Muscle of leg (tissue), 16 donors: Measurements from ENCODE around the gene DCP2. TPM values are rescaled to one million over a fixed set of nuclear protein-coding genes. Genes with fewer than 3 reads are reported as not detected.
A peak's percentile ranks its signal among the peaks of the same experiment; 100 is the strongest.

Experiments
- DNase-seq: peaks from one replicate; pipeline ENCODE4 v3.0.0; 2013
- H3K27ac ChIP-seq: one replicate; pipeline ENCODE4 v1.5.1; 2013; ENCODE audit warnings: mild to moderate bottlenecking, low read length, control low read depth
- H3K27me3 ChIP-seq: one replicate; pipeline ENCODE4 v1.6.1; 2013; ENCODE audit warnings: low read length; ENCODE audit not compliant: control insufficient read depth, insufficient read depth
- H3K36me3 ChIP-seq: one replicate; pipeline ENCODE4 v1.6.1; 2013; ENCODE audit warnings: low read length; ENCODE audit not compliant: control insufficient read depth, insufficient read depth
- H3K4me1 ChIP-seq: one replicate; pipeline ENCODE4 v1.6.1; 2013; ENCODE audit warnings: low read length; ENCODE audit not compliant: control insufficient read depth, insufficient read depth
- H3K4me3 ChIP-seq: one replicate; pipeline ENCODE4 v1.5.1; 2013; ENCODE audit warnings: low read length, control low read depth
- H3K9me3 ChIP-seq: replicated peaks from 2 replicates; pipeline ENCODE4 v1.6.1; 2013; ENCODE audit warnings: low read depth, low read length; ENCODE audit not compliant: control insufficient read depth
- WGBS: methylation state at CpG from one replicate; pipeline ENCODE4 v1.1.5; 2013; ENCODE audit warnings: missing lambda C conversion rate; ENCODE audit not compliant: insufficient coverage; 5-methylcytosine and 5-hydroxymethylcytosine counted together
- long read RNA-seq, 11 donors: transcript quantifications; one replicate each; lab custom pipeline, GENCODE V29; 2026
- polyA plus RNA-seq, 8 donors: library from polyadenylated mRNA; unstranded; fragments of 120-200 nt; gene quantifications; one replicate each; pipeline versions ENCODE4 v1.2.1 to v1.2.3, GENCODE V29; 2013; ENCODE audit warnings: inconsistent platforms in 1 of 8, low replicate concordance in 1 of 8; ENCODE audit not compliant: insufficient read length in 8 of 8, insufficient read depth in 1 of 8
- total RNA-seq: library from RNA; stranded (reverse); fragments of 120-200 nt; gene quantifications from one replicate; pipeline ENCODE4 v1.2.4, GENCODE V29; 2013

DCP2 gene
- 43.0 TPM for total RNA-seq
- polyA plus RNA-seq, result 10 to 100 TPM; 13.8 to 23.7 (median 20.5) TPM
- long read RNA-seq, donor 1, full-length matches to known transcripts, result 3 of 3 reads
- long read RNA-seq, donor 1, partial matches to known transcripts, result 0 of 3 reads
- long read RNA-seq, donor 1, other reads (novel, unspliced or antisense), result 0 of 3 reads
- long read RNA-seq, donor 2, result 0 reads
- long read RNA-seq, donor 3, full-length matches to known transcripts, result 6 of 6 reads
- long read RNA-seq, donor 3, partial matches to known transcripts, result 0 of 6 reads
- long read RNA-seq, donor 3, other reads (novel, unspliced or antisense), result 0 of 6 reads
- long read RNA-seq, donor 4, partial matches to known transcripts, result 0 of 1 reads
- long read RNA-seq, donor 4, other reads (novel, unspliced or antisense), result 0 of 1 reads
- long read RNA-seq, donor 5, full-length matches to known transcripts, result 9 of 15 reads
- long read RNA-seq, donor 5, partial matches to known transcripts, result 6 of 15 reads
- long read RNA-seq, donor 5, other reads (novel, unspliced or antisense), result 0 of 15 reads
- long read RNA-seq, donor 6, full-length matches to known transcripts, result 1 of 1 reads
- long read RNA-seq, donor 6, partial matches to known transcripts, result 0 of 1 reads
- long read RNA-seq, donor 6, other reads (novel, unspliced or antisense), result 0 of 1 reads
- long read RNA-seq, donor 7, full-length matches to known transcripts, result 3 of 3 reads
- long read RNA-seq, donor 7, partial matches to known transcripts, result 0 of 3 reads
- long read RNA-seq, donor 7, other reads (novel, unspliced or antisense), result 0 of 3 reads
- long read RNA-seq, donor 8, full-length matches to known transcripts, result 5 of 5 reads
- long read RNA-seq, donor 8, partial matches to known transcripts, result 0 of 5 reads
- long read RNA-seq, donor 8, other reads (novel, unspliced or antisense), result 0 of 5 reads
- long read RNA-seq, donor 9, full-length matches to known transcripts, result 3 of 3 reads
- long read RNA-seq, donor 9, partial matches to known transcripts, result 0 of 3 reads
- long read RNA-seq, donor 9, other reads (novel, unspliced or antisense), result 0 of 3 reads
- long read RNA-seq, donor 10, full-length matches to known transcripts, result 10 of 15 reads
- long read RNA-seq, donor 10, partial matches to known transcripts, result 5 of 15 reads
- long read RNA-seq, donor 10, other reads (novel, unspliced or antisense), result 0 of 15 reads
- long read RNA-seq, donor 11, full-length matches to known transcripts, result 3 of 3 reads
- long read RNA-seq, donor 11, partial matches to known transcripts, result 0 of 3 reads
- long read RNA-seq, donor 11, other reads (novel, unspliced or antisense), result 0 of 3 reads

DNA sequence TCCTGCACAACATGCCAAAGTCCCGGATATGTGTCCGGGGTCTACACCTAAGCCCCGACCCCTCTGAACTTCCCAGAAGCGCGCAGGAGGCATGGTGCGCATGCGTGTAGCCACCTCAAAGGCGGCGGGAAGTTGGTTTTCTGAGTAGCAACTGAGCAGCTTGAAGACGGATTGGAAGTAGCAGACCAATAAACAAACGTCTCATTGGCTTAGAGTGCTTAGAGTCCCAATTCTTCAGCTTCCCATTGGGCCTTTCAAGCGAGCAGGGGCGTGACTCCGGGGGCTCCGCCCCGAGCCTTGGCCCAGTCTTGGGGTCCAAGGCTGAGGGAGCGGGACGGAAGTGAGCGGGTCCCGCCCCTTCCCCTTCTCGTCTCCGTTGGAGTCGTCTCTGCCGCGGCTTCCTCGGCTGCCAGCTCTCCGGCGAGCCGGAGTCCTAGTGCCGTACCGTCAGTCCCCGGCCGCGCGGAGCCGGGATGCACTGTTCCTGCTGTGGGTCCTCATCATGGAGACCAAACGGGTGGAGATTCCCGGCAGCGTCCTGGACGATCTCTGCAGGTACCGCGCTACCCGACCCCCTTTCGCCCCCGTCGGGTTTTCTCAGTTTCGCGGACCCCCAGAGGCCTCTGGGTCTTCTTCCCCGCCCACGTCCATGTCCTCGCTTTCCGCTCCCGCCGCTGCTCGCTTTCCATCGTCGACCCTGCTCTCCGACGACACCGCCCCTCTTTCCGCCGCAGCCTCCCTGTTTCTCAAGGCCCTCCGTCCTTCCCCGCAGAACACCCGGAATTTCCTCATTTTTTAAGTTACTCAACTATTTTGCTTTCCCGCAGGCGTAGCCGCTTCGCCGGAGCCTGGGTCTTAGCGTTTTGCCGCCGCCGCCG is at the start of gene DCP2:
TSS of gene DCP2 (plus strand) at position 367 of the 878 bp plus-strand sequence. CDS start at position 503, 136 bp downstream.
- WGBS, result under 1% methylated on average over 72 of the region's 75 CpGs
- DNase-seq, result peak; percentile 100
- peaks cover 9% of the 10 kb centered on the region for H3K4me1 ChIP-seq
- H3K4me3 ChIP-seq, result peak within 1 kb of the TSS; percentile 95
- H3K9me3 ChIP-seq, result no peaks in the 10 kb centered on the region
- peak within 1 kb of the TSS; percentile 98 for H3K27ac ChIP-seq
- peaks cover 2% of the 10 kb centered on the region for H3K36me3 ChIP-seq
- H3K27me3 ChIP-seq, result no peaks in the 10 kb centered on the region

DNA sequence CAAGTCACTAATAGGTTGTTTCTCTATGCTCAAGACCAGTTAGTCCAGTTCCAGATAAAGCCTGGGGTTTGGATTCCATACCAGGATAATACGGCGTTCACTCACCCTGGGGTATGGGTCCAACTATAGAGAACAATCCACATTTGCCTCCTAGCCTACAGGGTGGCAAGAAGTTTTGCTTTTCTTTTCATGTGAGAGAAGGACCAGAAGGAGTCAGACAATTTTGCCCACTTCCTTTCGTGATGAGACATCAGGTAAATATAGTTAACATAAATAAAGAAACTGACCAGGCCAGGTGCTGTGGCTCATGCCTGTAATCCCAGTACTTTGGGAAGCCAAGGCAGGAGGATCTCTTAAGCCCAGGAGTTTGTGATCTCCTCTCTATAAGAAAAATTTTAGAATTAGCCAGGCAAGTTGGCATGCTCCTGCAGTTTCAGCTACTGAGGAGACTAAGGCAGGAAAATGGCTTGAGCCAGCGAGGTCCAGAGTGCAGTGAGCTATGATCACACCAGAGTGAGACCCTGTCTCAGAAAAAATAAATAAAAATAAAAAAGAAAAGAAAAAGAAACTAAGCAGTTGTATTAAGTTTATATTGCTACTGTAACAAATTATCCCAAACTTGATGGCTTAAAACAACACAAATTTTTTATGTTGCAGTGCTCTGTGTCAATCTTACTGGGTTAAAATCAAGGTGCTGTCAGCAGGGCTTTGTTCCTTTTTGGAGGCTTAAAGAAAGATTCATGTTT is 47.1 kb upstream of the DCP2 start:
- no peak for DNase-seq
- Histone ChIP-seq H3K27me3 (no peaks in the 10 kb centered on the region), H3K4me1 (no peaks in the 10 kb centered on the region), H3K36me3 (no peaks in the 10 kb centered on the region), H3K9me3 (no peaks in the 10 kb centered on the region), H3K27ac (no peak overlapping the region), H3K4me3 (no peak overlapping the region)
- no CpG with 5 or more reads among the region's 4 CpGs for WGBS

DNA sequence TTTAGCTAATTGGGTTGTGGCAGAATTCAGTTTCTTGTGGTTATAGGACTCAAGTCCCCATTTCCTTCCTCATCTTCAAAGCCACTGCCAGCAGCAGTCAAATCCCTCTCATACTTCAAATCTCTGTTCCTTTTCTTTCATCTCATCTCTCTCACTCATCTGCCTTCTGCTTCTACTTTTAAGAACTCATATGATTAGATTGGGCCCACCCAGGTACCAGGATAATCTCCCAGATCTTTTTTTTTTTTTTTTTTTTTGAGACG is 46.6 kb upstream of the DCP2 start:
- Histone ChIP-seq H3K4me3 (no peak overlapping the region), H3K9me3 (no peaks in the 10 kb centered on the region), H3K27ac (no peak overlapping the region), H3K4me1 (no peaks in the 10 kb centered on the region), H3K36me3 (no peaks in the 10 kb centered on the region), H3K27me3 (no peaks in the 10 kb centered on the region)
- no CpG with 5 or more reads among the region's 1 CpG for WGBS
- DNase-seq, result peak; percentile 39

DNA sequence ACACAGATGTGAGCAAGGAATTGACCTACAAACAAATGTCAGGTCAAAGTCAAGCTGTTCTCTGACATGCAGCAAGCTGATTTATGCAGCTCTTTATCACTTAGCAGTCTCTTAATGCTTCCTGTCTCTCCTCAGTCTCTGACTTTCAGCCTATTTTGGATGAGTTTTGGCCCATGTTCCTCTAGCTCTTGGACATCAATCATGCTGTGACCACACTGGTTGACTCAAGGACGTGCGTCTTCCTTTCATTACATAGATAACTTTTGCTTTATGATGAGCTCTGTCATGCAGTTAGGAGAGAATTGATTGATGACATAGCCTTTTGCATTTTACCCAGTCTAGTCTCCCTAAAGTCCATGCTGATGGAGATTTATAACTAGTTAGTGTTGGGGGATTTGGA is 45.1 kb upstream of the DCP2 start:
- no CpG with 5 or more reads among the region's 2 CpGs for WGBS
- H3K27me3 ChIP-seq, result no peaks in the 10 kb centered on the region
- H3K36me3 ChIP-seq, result no peaks in the 10 kb centered on the region
- H3K27ac ChIP-seq, result no peak overlapping the region
- no peaks in the 10 kb centered on the region for H3K4me1 ChIP-seq
- H3K4me3 ChIP-seq, result no peak overlapping the region
- DNase-seq, result no peak
- H3K9me3 ChIP-seq, result no peaks in the 10 kb centered on the region

DNA sequence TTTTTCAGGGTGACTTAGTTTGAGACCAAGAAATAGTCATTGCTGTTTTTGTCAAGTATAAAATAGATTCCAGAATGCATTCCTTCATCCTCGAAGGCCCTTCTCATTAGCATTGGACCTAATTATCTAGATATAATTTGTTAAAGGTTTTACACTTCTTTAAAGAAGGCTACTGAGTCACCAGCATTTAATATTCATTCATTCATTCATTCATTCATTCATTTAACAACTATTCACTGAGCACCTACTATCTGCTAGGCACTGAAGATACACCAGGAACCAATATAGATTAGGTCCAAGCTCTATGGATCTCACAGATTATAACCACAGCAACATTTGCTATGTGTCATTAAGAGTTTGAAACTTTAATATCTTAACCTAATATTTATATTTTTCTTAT is 43.5 kb upstream of the DCP2 start:
- Histone ChIP-seq H3K27ac (no peak overlapping the region), H3K27me3 (no peaks in the 10 kb centered on the region), H3K9me3 (no peaks in the 10 kb centered on the region), H3K4me3 (no peak overlapping the region), H3K4me1 (no peaks in the 10 kb centered on the region), H3K36me3 (no peaks in the 10 kb centered on the region)
- no CpG with 5 or more reads among the region's 1 CpG for WGBS
- DNase-seq, result no peak

DNA sequence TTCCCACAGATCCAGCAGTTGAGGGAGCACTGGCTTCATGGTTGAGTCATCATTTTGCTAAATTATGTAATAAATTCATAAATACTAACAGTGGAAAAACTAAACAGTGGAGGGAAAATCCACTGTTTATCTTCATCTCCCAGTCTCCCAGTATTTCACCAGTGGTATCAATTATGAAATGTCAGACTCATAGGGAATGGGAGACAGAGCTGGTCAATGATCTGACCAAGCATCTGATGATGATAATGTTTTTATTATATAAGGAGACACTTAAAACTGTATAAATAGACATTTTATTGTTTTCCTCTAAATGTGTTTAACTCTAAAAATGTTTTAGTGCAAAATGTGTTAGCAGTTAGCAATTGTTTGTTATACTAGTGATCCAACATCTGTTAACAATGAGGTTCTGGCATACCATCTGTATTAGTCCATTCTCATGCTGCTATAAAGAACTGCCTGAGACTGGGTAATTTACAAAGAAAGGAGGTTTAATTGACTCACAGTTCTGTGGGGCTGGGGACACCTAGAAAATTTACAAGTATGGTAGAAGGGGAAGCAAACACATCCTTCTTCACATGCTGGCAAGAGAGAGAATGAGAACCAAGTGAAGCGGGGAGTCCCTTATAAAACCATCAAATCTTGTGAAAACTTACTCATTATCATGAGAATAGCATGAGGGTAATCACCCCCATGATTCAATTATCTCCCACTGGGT is 42.8 kb upstream of the DCP2 start:
- H3K4me1 ChIP-seq, result no peaks in the 10 kb centered on the region
- no peaks in the 10 kb centered on the region for H3K27me3 ChIP-seq
- no peaks in the 10 kb centered on the region for H3K9me3 ChIP-seq
- H3K27ac ChIP-seq, result peak overlapping the region; percentile 62
- no CpG with 5 or more reads among the region's 1 CpG for WGBS
- H3K36me3 ChIP-seq, result no peaks in the 10 kb centered on the region
- no peak overlapping the region for H3K4me3 ChIP-seq
- peak; percentile 86 for DNase-seq

DNA sequence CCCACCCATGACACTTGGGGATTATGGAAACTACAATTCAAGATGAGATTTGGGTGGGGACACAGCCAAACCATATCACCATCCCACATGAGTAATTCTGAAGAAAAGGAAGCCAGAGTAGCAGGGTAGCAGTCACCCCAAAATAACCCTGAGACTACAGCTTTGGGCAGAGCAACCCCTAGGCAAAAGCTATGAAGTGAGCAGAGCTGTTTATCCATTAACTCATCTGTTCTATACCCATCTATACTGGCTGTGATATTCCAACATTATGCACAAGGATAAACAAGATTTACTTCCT is 42.3 kb upstream of the DCP2 start:
- no peak for DNase-seq
- no peaks in the 10 kb centered on the region for H3K36me3 ChIP-seq
- no peaks in the 10 kb centered on the region for H3K27me3 ChIP-seq
- H3K4me1 ChIP-seq, result no peaks in the 10 kb centered on the region
- peak overlapping the region; percentile 51 for H3K27ac ChIP-seq
- H3K4me3 ChIP-seq, result no peak overlapping the region
- H3K9me3 ChIP-seq, result no peaks in the 10 kb centered on the region

DNA sequence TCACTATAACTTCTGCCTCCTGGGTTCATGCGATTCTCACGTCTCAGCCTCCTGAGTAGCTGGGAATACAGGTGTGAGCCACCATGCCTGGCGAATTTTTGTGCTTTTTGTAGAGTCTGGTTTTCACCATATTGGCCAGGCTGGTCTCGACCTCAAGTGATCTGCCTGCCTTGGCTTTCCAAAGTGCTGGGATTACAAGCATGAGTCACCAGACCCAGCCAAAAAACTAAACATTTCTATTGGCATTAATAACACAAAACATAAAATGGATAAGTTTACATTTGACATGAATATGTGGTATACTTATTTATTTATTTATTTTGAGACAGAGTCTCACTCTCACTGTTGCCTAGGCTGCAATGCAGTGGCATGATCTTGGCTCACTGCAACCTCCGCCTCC is 40.9 kb upstream of the DCP2 start:
- H3K27ac ChIP-seq, result no peak overlapping the region
- no peaks in the 10 kb centered on the region for H3K27me3 ChIP-seq
- 95% methylated on average over 3 of the region's 5 CpGs for WGBS
- H3K9me3 ChIP-seq, result no peaks in the 10 kb centered on the region
- H3K4me3 ChIP-seq, result no peak overlapping the region
- H3K4me1 ChIP-seq, result no peaks in the 10 kb centered on the region
- H3K36me3 ChIP-seq, result no peaks in the 10 kb centered on the region
- DNase-seq, result no peak

DNA sequence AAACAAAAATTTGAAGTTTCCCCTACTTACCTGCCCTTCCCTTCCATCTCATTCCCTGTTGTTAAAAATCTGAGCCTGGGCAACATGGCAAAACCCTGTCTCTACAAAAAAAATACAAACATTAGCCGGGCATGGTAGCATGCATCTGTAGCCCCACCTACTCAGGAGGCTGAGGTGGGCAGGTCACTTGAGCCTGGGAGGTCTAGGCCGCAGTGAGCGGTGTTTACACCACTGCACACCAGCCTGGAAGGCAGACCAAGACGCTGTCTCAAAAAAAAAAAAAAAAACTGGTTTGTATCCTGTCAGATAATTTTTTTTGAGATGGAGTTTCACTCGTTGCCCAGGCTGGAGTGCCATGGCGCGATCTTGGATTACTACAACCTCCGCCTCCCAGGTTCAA is 38.3 kb upstream of the DCP2 start:
- 60% methylated on average over 1 of the region's 8 CpGs for WGBS
- Histone ChIP-seq H3K27ac (no peak overlapping the region), H3K9me3 (no peaks in the 10 kb centered on the region), H3K27me3 (no peaks in the 10 kb centered on the region), H3K36me3 (no peaks in the 10 kb centered on the region), H3K4me1 (no peaks in the 10 kb centered on the region), H3K4me3 (no peak overlapping the region)
- DNase-seq, result no peak
